WERI-Rb-1 (cell line): Measurements from ENCODE around the gene ELP6.

ENCODE experiments used
- DNase-seq: peaks from one replicate; pipeline ENCODE4 v3.0.0-alpha.2; 2020
- H3K27ac ChIP-seq: fragments of 250-450 bp; sonication (Bioruptor Pico); 2 replicates; pipeline ENCODE4 v1.5.1; 2020; ENCODE audit warnings: mild to moderate bottlenecking, moderate library complexity
- H3K27me3 ChIP-seq: fragments of 250-450 bp; sonication (Bioruptor Pico); 2 replicates; pipeline ENCODE4 v1.5.1; 2021; ENCODE audit warnings: mild to moderate bottlenecking, low read depth, moderate library complexity; ENCODE audit not compliant: insufficient read depth, severe bottlenecking
- H3K36me3 ChIP-seq: fragments of 250-450 bp; sonication (Bioruptor Pico); 2 replicates; pipeline ENCODE4 v1.5.1; 2020; ENCODE audit warnings: mild to moderate bottlenecking, moderate library complexity
- H3K4me3 ChIP-seq: 2 replicates; pipeline ENCODE4 v1.5.1; 2011; ENCODE audit warnings: low read depth, mild to moderate bottlenecking, control low read depth, low read length
- H3K9me3 ChIP-seq: fragments of 250-450 bp; sonication (Bioruptor Pico); 2 replicates; pipeline ENCODE4 v1.5.1; 2021; ENCODE audit warnings: mild to moderate bottlenecking, moderate library complexity; ENCODE audit not compliant: severe bottlenecking
- TF ChIP-seq, protein P1 (sequence below): IDR thresholded peaks from 2 replicates; pipeline ENCODE4 v1.5.1; 2011; ENCODE audit warnings: low read depth, mild to moderate bottlenecking, control low read depth, inconsistent platforms, low read length

ELP6 gene

DNA sequence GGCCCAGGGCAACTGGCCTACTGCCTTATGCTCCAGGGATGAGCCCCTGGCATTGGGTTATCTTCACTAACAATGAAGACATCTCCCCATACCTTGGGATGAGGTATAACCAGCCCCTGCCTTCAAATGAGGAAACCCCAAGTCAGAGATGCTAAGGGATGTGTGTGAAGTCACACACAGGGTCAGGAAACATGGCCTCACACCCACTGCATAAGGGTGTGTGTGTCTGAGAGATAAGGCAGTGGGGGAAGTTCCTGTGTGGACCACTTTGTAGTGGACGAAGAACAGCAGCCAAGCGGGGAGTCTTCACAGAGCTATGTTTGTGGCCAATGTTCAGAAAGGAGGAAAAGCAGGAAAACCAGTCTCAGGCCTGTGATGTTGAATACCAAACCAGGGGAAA lies 10.5 kb downstream of the ELP6 start:
- DNase-seq = no peak
- Histone ChIP-seq H3K4me3 (no peak overlapping the region), H3K36me3 (peaks cover 56% of the 10 kb centered on the region), H3K9me3 (no peaks in the 10 kb centered on the region), H3K27me3 (no peaks in the 10 kb centered on the region), H3K27ac (no peak overlapping the region)
- TF ChIP-seq, protein P1, sequence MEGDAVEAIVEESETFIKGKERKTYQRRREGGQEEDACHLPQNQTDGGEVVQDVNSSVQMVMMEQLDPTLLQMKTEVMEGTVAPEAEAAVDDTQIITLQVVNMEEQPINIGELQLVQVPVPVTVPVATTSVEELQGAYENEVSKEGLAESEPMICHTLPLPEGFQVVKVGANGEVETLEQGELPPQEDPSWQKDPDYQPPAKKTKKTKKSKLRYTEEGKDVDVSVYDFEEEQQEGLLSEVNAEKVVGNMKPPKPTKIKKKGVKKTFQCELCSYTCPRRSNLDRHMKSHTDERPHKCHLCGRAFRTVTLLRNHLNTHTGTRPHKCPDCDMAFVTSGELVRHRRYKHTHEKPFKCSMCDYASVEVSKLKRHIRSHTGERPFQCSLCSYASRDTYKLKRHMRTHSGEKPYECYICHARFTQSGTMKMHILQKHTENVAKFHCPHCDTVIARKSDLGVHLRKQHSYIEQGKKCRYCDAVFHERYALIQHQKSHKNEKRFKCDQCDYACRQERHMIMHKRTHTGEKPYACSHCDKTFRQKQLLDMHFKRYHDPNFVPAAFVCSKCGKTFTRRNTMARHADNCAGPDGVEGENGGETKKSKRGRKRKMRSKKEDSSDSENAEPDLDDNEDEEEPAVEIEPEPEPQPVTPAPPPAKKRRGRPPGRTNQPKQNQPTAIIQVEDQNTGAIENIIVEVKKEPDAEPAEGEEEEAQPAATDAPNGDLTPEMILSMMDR = no peak

DNA sequence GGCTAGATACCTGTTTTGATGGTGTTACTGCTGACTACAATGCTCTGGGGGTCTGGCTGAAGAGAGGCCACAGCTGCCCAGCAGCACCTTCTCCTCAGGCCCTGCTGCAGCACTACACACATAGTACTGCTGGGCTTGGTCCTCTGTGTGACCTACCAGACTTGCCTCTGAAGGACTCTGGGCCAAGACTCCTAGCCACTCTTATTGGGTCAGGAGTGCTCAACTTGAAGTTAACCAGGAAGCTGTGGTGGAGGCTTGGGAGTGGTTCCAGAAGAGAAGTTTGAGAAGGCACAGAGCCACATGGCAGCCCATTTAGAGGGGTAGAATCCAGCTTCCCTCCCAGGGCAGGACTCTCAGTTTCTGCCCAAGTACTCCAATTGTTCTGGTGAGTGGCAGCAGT lies 16.6 kb downstream of the ELP6 start:
- no peak for DNase-seq
- Histone ChIP-seq H3K27me3 (no peaks in the 10 kb centered on the region), H3K27ac (no peak overlapping the region), H3K4me3 (no peak overlapping the region), H3K9me3 (no peaks in the 10 kb centered on the region), H3K36me3 (peaks cover 50% of the 10 kb centered on the region)
- TF ChIP-seq, protein P1 = no peak

DNA sequence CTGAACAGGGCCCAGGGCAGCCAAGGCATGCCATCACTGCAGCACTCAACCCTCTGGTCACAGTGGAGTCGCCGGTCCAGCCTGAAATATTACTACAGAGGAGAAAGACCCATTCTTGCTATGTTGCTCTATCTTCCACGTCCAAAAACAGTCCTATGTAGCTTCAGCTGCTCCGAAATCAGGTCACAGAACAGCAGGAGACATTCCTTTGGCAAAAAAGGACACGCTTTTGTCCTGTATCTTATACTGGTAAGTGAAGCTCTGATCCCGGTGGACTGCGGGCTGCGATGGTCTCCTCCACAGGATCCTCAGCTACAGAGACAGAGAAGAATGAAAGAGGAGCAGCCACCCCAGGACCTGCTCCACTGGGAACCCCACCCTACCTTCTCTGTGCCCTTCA lies 17.6 kb downstream of the ELP6 start:
- TF ChIP-seq, protein P1 = no peak
- no peak overlapping the region for H3K4me3 ChIP-seq
- H3K27me3 ChIP-seq = no peaks in the 10 kb centered on the region
- no peak overlapping the region for H3K27ac ChIP-seq
- no peaks in the 10 kb centered on the region for H3K9me3 ChIP-seq
- H3K36me3 ChIP-seq = peaks cover 40% of the 10 kb centered on the region
- DNase-seq = no peak

DNA sequence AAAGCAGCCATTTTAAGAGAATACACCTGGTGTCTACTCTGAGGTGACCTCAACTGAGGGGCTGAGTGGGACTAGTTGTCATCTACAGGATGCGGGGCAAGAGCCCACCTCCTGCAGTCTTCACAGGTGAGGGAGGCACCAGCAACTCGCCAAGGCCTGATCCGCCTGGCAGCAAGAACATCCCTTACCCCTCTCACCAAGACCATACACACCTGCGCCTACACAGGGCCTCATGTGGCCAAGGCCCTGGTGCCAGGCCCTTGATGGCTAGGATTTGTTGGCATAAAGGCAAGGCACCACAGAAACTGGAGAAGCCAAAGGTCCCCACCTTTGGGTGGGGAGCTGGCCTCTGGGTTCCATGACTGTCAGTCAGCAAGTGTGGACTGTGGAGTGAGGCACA lies 18.4 kb downstream of the ELP6 start:
- DNase-seq = no peak
- H3K4me3 ChIP-seq = no peak overlapping the region
- TF ChIP-seq, protein P1 = no peak
- H3K27ac ChIP-seq = no peak overlapping the region
- H3K27me3 ChIP-seq = no peaks in the 10 kb centered on the region
- H3K9me3 ChIP-seq = no peaks in the 10 kb centered on the region
- H3K36me3 ChIP-seq = peaks cover 34% of the 10 kb centered on the region

DNA sequence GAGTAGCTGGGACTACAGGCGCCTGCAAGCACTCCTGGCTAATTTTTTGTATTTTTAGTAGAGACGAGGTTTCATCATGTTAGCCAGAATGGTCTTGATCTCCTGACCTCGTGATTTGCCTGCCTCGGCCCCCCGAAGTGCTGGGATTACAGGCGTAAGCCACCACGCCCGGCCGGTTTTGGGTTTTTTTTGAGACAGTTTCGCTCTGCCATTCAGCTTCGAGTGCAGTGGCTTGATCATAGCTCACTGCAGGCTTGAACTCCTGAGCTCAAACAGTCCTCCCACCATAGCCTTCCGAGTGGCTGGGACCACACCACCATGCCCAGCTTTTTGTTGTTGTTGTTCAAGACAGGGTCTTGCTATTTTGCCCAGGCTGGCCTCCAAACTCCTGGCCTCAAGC lies 21.7 kb downstream of the ELP6 start:
- TF ChIP-seq, protein P1 = no peak
- Histone ChIP-seq H3K27me3 (no peaks in the 10 kb centered on the region), H3K36me3 (peaks cover 16% of the 10 kb centered on the region), H3K9me3 (no peaks in the 10 kb centered on the region), H3K27ac (no peak overlapping the region), H3K4me3 (no peak overlapping the region)
- DNase-seq = no peak

DNA sequence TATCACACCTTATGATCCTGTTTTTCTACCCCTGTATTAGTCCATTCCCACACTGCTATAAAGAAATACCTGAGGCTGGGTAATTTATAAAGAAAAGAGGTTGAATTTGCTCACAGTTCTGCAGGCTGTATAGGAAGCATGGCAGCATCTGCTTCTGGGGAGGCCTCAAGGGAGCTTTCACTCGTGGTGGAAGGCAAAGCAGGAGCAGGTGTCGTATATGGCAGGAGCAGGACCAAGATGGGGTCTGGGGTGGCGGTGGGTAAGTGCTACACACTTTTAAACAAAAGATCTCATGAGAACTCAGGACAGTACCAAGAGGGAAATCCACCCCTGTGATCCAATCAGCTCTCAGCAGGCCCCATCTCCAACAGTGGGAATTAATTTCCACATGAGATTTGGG lies 22.3 kb downstream of the ELP6 start:
- peaks cover 14% of the 10 kb centered on the region for H3K36me3 ChIP-seq
- no peak overlapping the region for H3K4me3 ChIP-seq
- no peak for DNase-seq
- TF ChIP-seq, protein P1 = no peak
- H3K27me3 ChIP-seq = no peaks in the 10 kb centered on the region
- no peak overlapping the region for H3K27ac ChIP-seq
- no peaks in the 10 kb centered on the region for H3K9me3 ChIP-seq
